ENCODE data around the gene GMDS. TPM values are rescaled to one million over a fixed set of nuclear protein-coding genes. Genes with fewer than 3 reads are reported as not detected.
"Not testable (repeated sequence)": the region's sequence is repeated elsewhere in the genome, so short reads cannot be mapped to it uniquely, and the experiment has no call there.

GMDS gene
- polyA plus RNA-seq, 4 donors = 63.3 to 87.8 (median 71.6) TPM

DNA sequence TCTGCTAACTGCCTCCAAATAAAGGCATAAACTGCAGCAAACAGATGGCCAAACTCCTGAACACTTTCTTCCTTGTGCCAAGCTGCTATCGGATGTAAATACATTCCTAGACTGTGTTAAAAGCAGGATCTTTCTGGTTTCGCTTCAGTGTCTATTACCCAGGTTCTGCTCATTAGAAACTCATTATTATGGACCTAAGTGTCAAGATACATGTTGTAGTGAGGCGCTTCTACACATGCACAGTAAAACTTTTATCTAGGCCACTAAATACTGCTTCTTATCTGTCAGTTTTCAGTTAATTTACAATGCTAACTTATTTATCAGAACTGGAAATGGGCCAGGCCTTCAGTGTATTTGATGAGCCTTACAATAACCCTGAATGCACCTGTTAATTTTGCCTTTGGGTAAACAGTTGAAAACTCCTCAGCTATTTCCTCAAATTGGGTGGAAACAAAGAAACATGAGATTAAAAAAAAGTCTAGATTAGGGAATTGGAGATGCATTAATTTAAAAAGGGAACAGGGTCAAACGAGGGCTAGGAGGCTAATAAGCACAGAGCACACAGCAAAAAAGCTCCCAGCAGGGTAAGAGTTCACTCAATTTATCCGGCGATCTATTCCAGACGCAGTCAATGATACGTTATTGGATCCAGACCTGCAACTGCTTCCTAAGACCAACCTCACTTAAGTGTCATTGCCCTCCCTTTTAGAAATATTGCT, 395.1 kb downstream of the GMDS start:
- DNase-seq (ENCODE audit: low read depth in 4 of 4, low spot score in 2 of 4) = no peak

DNA sequence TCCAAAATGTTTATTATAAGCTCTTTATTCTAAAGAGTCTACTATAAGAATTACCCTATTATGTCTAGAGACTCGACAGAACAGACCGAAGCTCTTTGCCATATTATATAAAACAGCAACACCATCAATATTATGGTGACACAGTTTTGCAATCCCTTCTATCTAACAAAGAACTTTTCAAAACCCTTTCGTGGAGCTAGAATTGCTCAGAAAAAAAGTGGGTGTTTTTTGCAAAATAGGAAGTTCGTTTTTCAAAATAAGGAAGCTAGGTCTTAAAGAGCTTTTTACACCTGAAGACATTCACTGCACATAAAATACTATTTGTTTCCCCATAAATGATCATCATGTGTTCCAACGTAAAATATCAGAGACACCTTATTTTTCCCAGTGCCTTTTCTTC, 395.7 kb downstream of the GMDS start:
- no peak for DNase-seq (ENCODE audit: low read depth in 4 of 4, low spot score in 2 of 4)

DNA sequence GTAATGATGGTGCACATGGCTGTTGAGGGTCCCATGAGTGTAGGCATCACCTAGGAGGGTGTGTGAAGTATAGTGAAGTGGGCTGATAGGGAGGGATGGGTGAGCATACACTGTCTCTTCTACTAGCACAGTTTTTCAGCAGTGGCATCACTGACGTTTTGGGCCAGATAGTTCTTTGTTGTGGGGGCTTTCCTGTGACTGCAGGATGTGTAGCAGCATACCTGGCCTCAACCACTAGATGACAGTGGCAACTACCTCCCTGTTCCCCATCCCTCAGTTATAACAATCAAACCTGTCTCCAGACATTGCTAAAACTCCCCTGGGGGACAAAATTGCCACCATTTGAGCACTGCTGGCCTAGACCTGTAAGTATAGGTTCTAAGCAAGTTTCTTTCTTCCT, 396.7 kb downstream of the GMDS start:
- no peak for DNase-seq (ENCODE audit: low read depth in 4 of 4, low spot score in 2 of 4)

DNA sequence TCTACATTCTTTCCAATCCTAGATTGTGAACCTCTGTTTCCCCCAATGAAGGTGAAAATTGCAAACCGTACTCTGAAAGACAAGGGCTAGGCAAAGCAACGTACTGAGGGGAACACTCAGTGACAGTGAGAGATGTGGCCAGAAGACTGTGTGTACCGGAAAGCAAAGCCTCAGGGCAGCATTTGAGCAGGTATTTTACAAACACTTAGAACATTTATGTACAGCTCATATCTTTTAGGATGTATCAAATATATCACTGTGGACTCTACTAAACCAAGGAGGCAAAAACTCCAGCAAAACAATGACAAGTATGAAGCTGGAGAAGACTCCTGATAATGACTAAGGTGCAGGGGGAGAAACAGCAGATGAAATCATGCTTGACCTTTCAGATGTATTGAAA, 398.8 kb downstream of the GMDS start:
- DNase-seq (ENCODE audit: low read depth in 4 of 4, low spot score in 2 of 4) = no peak

DNA sequence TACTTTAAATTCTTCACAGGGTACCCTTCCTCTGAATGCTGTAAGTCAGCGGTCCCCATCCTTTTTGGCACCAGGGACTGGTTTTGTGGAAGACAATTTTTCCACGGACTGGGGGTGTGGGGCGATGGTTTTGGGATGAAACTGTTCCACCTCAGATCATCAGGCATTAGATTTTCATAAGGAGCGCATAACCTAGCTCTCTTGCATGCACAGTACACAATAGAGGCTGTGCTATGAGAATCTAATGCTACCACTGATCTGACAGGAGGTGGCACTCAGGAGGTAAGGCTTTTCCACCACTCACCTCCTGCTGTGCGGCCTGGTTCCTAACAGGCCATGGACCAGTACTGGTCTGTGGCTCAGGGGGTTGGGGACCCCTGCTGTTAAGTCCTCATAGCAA, 399.9 kb downstream of the GMDS start:
- not testable (repeated sequence) for DNase-seq (ENCODE audit: low read depth in 4 of 4, low spot score in 2 of 4)

DNA sequence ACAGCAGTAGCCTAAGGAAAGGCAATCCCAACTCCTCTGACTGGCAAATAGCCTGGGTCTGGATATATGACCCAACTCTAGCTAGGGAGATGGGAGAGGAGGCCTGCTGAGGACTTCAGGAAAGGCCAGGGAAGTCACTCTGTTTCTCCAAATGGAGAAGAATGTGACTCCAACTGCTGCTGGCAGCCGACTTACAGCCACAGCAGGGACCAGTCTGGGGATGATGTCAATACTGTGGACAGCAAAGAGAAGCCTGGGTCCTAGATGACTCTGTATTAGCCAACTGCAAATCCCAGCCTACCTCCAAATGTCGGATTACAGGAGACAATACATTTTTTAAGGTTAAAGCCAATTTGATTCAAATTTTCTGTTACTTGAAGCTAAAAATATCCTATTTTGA, 403.1 kb downstream of the GMDS start:
- no peak for DNase-seq (ENCODE audit: low read depth in 4 of 4, low spot score in 2 of 4)

DNA sequence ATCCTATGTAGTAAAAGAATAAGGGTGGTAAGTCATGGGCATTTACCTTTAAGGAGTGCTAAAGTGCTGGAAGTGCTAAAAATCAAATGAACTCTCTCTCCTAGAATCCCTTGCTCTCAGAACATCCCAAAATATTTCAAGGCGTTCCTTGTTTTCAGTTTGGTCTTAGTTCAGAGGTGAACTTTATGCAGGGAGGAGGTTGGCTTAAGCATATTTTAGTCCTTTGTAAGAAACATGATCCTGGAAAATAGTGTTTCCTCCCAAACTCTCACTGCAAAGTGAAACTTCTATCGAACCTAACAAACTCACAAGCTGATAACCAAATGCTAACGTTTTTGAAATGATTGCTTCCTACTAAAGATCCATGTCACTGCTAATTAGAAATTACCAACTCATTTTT, 404.3 kb downstream of the GMDS start:
- DNase-seq (ENCODE audit: low read depth in 4 of 4, low spot score in 2 of 4) = no peak

DNA sequence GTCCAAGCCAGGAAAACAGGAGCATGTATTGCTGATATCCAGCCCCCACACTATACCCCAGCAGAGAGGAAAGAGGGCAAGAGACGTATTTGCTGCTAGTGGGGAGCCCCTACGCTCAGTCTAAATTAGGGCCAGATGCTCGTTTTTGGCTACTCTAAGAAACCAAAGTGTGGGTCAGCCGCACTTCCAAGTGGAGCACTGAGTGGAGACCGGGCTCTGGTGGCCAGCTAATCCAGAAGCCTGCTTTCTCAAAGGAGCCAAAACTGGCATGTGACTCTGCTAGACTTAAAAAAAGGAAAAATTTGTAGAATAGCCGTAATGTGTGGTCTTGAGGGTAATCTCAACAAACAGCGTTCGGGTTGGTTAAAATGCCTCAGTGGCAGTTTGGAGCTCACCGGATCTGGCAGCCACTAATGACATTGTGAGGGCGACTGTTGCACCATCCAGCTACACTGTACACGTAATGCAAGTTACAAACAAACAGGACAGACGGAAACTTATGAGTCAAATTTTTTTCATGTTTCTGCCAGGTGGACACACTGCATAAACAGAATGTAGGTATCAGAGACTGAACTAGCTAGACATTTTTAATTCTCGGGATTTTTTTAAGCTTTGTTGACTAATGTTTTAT, 404.8 kb downstream of the GMDS start:
- DNase-seq (ENCODE audit: low read depth in 4 of 4, low spot score in 2 of 4) = no peak

DNA sequence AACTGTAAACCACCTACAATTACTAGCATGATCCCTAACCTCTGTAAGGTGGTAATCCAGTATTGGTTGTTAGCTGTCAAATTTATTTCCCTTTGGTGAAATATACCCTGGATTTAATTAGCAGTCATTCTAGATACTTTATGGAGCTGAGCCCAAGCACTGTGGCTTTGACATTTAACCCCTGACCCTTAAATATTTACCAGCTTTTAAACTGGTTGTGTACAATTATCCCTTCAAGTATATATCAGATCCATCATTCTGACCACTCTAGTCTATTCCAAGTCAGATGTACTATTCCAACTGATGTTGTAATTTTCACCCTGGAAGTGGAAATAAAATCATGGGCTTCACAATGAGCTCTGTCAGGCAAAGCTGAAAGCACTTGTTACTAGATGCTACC, 406.0 kb downstream of the GMDS start:
- no peak for DNase-seq (ENCODE audit: low read depth in 4 of 4, low spot score in 2 of 4)

DNA sequence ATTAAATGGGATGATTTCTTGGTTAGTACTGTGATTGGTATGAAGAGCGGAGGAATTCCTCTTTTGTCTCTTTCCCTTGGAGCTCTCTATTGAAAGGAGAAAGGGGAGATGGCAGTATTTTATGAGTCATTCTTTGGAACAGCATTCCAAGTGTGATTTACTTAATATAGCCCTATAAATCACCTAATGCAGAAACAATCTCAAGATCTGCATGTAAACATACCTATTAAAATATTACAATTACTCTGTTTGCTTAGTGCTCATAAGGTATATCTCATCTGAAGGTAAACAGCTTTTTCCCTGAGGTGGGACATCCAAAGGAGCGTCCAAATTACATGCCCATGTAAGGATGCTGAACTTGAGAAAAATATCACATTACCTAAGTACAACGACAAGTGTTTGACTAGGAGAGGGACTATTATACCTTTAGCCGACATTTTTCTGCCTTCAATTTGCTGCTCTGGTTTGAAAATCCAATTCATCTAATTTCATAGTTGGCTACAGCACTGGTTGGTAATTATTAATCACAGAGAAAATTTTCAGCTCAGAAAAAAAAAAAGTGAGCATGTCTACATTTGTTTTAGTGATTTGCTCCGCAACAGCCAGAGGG, 406.7 kb downstream of the GMDS start:
- DNase-seq (ENCODE audit: low read depth in 4 of 4, low spot score in 2 of 4) = no peak

DNA sequence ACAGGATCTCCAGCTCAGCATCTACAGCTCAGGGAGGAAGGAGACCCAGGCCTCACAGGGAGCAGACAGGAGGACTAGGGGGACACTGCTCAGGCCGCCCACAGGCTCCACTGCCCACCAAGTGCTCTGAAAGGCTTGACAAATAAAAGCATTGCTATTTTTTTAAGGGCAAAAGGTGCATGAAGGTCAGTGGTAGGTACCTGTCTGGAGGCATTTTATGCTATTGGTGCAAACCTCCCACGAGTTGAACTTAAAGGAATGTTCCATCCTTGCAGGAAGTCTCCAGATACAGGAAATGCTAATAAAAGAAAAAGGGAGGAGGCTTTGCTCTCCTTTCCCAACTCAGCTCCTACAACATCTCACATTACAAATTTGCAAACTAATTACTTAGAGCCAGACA, 407.6 kb downstream of the GMDS start:
- DNase-seq (ENCODE audit: low read depth in 4 of 4, low spot score in 2 of 4) = no peak

DNA sequence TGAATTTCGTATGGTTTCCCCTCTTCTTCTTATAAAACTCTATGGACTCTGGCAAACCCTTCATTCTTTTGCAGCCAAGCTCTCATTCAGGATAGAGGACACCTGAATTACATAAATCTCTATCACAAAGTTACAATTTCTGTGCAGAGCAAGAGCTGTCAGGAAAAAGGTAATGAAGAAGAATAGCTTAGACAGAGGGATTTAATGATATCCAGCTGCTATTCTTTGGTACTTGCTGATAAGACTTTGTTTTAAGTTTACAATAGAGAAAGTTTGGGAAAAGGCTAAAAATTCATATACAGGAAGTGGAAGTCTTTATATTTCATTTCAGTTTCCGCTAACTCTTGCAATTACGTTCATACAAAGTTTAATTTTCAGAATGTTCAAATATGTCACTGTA, 408.7 kb downstream of the GMDS start:
- DNase-seq (ENCODE audit: low read depth in 4 of 4, low spot score in 2 of 4) = no peak

DNA sequence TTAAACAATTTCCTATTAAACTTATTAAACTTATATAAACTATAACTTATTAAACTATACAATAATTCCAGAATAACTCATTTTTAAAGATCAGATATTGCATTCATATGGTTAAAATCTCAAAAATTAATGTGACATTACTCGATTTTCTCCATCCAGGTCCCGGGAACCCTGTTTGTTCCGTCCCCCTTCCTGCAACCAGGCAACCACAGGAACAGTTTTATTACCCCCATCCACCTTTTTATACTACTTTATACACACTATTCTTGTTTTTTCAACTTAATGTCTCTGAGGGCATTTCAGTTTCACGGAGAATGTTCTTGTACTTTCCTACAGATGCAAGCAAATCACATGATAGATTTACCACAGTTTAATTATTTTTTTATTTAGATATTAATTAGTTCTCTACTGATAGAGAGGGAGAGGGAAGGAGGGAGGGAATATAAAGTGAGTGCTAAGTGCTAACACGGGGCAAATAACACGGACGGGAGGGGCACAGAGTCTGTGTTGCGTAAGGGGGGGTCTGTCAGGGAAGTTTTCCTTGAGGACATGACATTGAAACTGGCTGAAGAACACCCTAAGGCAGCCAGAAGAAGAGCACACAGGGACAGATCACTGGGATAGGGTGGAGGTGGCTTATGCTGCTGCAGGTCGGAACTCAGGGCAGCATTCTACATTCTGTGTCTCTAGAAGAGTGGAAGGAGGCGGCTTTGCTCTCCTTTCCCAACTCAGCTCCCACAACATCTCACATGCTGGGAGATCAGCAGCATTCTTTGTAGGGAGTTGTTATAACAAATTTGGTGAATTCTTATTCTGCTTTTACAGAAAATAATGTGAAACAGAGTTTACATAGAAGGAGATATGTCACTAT, 410.5 kb downstream of the GMDS start:
- DNase-seq (ENCODE audit: low read depth in 4 of 4, low spot score in 2 of 4) = no peak

DNA sequence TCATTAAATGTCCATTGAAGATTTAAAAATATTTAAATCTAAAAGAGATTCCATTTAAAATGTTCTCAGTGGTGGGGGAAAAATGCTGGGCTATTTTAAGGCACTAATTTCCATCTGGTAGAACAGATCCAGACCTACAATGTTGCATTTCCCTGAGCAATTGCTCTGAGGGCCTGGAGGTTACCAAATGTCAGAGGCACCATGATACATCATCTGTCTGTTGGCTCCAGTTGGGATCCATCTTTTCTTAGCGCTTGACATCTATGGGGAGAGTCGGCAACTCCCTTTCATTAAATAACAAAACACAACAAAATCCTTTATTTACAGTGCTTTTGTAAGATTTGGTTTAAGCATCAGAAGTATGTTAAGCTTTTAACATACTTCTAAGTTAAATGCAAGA, 411.2 kb downstream of the GMDS start:
- peak in 1 of 4 donors; percentile 66 for DNase-seq (ENCODE audit: low read depth in 4 of 4, low spot score in 2 of 4)

DNA sequence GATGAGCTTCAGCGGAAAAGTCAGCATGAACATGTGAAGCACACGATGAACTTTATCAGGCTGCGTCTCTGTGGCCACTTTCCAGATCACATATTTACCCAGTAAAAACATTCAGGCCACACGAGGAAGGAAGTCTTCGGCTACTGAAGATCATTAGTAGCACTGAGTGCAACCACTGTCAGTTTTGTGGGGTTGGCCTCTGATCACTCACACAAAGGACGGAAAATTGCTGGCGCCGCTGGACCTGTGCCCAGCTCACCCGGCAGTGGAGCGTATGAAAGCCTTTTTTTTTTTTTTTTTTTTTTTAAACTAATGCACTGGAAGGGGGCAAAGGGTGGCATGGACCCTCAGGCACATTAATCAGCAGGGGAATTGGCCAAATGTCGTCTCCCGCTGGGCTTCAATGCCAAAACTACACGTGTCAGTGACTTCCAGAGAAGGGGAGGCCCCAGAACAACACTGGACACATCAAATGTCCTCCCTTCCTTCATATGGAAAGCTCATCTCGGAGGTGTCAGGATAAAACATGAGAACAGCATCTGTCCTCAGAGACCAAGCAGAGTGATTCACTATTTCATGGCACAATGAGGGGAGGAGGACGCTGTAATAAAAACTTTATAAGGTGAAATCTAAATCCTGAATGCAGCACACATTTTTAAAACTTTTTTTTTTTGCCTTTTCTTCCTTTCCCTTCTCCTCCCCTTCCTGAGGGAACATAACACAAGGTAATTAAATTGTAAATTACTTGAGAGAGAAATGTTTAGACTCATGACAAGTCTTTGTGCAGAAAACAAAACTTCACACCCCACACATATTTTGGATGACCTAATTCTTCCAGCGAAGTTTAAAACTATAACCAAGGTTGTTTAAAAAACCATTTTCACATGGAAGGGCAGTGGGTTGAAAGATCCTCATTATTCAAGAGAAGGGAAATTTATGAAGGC, 412.3 kb downstream of the GMDS start:
- peak in 3 of 4 donors; percentile 76 to 85 (median 82) for DNase-seq (ENCODE audit: low read depth in 4 of 4, low spot score in 2 of 4)

DNA sequence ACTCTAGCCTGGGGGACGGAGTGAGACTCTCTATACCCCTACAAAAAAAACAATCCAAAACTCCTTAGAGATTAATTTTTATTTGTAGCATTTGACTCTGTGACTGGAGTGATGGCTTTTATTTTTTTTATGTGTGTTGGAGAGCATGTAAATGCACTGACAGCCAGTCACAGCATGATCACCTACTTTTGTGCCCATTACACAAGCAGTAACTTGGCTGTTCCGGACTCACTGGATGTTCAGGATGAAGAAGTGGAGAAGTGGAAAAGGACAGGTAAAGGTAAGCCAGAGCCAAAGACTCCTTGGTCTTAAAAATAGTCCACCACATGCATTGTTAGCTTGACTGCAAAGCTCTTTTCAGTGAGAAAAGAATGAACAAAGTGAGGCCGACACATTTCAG, 413.0 kb downstream of the GMDS start:
- DNase-seq (ENCODE audit: low read depth in 4 of 4, low spot score in 2 of 4) = no peak

DNA sequence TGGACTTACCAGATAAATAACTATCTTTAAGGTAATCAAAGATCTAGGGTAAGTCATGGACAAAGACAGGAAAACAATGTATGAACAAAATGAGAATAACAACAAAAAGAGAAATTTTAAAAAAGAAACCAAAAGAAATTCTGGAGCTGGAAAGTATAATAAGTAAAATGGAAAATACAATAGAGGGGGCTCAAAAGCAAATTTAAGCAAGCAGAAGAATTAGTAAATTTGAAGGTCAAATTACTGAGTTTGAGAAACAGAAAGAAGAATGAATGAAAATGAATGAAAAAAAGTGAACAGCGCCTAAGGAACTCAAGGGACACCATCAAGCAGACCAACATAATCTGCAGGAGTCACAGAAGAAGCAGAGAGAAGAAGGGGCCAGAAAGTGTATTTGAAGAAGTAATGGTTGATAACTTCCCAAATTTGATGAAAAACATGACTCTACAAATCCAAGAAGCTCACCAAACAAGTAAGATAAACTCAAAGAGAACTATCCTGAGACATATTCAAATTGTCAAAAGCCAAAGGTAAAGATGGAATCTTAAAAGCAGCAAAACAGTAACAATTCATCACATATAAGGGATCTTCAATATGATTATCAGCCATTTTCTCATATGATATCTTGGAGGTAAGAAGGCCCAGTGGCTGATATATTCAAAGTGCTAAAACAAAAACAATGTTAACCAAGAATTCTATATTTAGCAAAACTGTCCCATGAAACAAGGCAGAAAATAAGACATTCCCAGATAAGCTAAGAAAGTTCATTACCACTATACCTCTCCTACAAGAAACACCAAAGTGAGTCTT, 417.2 kb downstream of the GMDS start:
- no peak for DNase-seq (ENCODE audit: low read depth in 4 of 4, low spot score in 2 of 4)

DNA sequence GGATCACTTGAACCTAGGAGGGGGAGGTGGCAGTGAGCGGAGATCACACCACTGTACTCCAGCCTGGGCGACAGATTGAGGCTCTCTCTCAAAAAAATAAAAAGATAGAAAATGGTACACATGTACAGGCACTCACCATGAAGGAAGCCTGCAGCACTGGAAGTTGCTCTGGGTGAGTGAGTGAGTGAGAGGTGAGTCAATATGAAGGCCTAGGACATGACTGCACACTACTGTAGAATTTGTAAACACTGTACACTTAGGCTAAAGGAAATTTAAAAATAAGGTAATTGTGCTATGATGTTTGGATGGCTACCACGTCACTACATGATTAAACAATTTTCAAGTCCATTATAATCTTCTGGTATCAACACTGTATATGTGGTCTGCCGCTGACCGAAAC, 419.5 kb downstream of the GMDS start:
- DNase-seq (ENCODE audit: low read depth in 4 of 4, low spot score in 2 of 4) = no peak

DNA sequence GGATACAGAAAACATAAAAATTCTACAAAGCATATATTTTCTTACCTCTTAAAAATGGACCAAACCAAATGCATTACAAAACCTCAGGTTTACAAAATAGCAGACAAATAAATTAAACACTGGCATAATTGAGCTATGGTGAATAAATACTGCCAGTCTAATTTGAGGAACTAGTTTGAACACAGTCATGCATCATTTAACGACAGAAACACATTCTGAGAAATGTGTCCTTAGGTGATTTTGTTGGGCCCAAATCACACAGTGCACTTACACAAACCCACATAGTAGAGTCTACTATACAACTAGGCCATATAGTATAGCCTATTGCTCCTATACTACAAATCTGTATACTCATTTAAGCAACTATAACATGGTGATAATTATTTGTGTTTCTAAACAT, 420.1 kb downstream of the GMDS start:
- no peak for DNase-seq (ENCODE audit: low read depth in 4 of 4, low spot score in 2 of 4)

Measured in left renal cortex interstitium (tissue), 4 donors.